Loucy (cell line): Measurements from ENCODE around the gene ACAD11.

Experiments used
- CTCF ChIP-seq: fragments of 200-600 bp; sonication (generic); conservative IDR thresholded peaks from 2 replicates; pipeline ENCODE4 v1.5.1; 2014; ENCODE audit warnings: mild to moderate bottlenecking, antibody characterized with exemption, low read length
- EZH2phosphoT487 ChIP-seq: fragments of 200-600 bp; IDR thresholded peaks from 2 replicates; pipeline ENCODE4 v1.6.1; 2018; ENCODE audit warnings: antibody characterized with exemption, mild to moderate bottlenecking, moderate library complexity, borderline replicate concordance

GRCh38 chr3:132513057-132513456 lies 146.6 kb downstream of the ACAD11 start:
- TF ChIP-seq CTCF (no peak), EZH2phosphoT487 (no peak)
